Activated effector memory CD4-positive, alpha-beta T cell treated with Interleukin-2 at 50 U/mL for 16 hours (primary cell): ENCODE measurements around the gene PPARA.
A peak's percentile ranks its signal among the peaks of the same experiment; 100 is the strongest.

ENCODE experiments used
- DNase-seq: peaks from one replicate; pipeline ENCODE4 v3.0.0-alpha.2; 2020

The PPARA gene

DNA sequence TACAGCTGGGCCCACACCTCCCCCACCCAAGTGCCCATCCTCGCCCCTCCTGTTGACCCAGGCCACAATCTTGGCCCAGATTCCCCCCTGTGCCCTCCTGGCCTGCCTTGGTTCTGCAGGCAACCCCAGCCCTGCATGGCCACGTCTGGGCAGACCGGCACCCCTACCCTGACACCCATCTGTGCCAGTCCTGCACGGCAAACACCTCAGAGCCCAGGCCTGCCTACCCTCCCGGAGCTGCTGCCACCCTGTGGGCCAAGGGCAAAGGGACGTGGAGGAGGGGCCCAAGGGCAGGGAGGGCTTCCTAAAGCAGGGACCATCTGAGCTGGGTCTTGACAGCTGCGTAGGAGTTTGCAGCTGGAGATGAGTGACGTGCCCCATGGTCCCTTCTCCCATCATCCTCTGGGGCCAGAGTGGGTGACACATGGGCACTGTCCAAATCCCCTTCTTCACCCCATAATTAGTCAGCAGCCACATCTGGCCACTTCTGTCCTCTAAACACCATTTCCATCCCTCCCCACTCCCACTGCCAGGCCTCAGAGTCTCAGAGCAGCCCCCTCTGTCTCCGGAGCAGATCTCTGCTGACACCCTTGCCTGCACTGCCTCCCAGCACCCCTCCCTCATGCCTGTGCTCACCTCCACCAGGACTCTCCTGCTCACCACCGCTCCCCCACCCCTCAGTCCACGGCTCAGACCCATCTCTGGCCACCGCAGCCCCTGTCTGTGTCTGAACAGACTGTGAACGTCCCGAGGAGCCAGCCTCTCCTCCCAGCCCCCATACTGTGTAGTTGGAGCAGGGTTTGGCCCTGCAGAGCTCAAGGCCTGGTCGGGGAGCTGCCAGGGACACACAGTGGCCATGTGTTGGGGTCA is 35.6 kb upstream of the PPARA start:
- DNase-seq, result no peak

DNA sequence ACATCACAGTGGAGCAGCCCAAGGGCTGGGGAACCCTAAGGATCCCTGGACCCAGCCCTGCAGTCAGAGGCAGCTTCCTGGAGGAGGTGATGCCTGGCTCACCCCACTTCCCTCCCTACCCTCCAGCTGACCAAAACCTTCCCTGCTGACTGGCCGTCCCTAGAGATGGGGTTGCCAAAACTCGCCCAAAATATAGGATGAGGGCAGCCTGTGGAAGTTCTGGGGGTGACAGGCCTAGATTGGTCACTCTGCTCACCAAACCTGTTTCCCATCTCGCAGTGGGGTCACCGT is 35.0 kb upstream of the PPARA start:
- no peak for DNase-seq

DNA sequence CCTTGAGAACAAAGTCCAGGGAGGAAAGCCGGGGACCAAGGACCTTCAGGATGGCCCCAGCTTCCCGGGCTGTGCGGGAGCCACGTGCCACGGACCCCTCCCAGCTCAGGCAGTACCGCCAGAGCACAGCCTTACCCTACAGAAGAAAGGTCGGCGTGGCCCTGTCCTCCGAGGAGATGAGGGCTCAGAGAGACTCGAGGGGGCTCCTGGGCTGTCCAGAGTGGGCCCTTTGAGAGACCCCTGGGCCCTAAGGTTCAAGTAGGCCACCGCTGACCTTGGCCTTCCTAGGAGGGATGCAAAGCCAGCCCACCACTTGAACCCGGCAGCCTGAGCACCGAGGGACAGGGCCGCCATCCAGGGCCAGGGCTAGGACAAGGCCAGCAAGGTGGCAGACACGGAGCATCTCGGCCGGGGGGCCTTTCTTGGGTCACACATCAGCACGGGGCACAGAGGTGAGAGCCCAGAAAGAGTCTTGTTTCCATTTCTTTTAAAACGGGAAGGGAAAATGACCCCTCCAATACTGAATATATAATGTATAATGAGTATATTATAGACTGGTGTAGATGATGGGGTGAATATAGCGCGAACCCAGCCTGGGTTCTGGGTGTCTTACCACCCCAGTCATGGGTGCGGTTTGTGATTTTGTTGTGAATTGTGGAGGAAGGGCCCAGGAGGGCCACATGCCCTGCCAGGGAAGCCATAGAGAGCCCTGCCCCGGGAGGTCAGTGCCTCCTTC is 34.4 kb upstream of the PPARA start:
- DNase-seq, result no peak

DNA sequence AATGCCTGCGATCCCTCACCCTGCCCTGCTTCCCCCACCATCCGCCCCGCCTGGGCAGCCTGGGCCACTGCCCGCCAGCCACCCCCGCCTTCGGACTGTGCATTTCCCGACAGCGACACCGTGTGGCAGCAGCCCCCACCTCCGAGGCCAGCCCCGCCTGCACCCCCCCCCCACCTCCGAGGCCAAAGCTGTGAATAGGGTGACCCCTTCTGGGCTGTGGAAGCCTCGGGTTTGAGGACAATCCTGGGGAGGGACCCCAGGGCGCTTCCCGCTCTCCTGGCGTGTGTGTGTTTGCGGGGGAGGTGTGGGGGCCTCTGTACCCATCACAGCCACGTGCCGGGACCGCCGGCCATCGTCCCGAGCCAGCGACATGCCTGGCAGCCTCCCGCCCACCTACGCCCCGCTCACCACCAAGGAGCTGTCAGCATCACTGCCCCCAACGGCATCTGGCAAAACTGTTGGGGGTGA is 33.8 kb upstream of the PPARA start:
- DNase-seq, result peak; percentile 72

DNA sequence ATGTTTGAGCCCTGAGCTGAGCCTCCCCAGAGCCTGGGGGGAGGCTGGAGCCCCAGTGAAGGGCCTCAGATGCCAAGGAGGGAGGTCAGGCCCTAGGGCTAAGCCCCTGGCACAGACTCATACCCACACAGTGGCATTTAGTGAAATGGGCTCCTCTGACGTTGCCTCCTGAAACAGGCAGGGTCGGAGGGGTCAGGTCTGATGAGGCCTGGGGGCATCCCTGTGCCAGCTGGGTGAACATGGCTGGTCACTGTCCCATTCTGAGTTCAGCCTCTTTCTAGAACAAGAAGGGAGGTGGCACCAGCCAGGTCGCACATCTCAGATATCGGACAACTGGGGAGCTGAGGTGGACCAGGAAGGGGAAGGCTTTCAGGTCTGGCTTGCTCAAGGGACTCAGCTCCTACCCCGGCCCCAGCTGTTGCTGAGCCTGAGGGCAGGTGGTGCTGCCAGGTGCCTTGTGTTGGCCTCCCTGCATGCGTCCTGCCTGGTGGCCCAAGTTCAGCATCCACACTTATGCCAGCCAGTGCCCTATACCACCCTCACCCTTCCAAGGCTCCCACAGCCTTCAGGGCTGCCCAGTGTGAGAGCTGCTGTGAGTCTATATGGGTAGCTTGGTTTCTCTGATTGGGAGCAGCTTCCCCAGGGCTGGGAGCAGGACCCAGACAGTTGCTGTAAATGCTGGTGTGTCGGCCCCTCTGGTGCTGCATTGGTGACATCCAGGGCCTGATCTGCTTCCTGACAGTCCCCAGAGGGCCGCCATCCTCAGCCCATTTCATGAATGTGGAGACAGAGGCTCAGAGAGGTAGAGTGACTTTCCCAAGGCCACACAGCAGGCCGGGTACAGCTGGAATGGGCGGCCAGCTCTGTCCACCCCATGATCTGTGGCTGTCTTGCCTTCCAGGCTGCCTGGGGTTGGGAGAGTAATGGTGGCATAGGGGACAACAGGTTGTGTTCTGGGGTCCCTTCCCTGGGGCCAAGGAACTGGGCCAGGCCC is 32.8 kb upstream of the PPARA start:
- DNase-seq, result no peak

DNA sequence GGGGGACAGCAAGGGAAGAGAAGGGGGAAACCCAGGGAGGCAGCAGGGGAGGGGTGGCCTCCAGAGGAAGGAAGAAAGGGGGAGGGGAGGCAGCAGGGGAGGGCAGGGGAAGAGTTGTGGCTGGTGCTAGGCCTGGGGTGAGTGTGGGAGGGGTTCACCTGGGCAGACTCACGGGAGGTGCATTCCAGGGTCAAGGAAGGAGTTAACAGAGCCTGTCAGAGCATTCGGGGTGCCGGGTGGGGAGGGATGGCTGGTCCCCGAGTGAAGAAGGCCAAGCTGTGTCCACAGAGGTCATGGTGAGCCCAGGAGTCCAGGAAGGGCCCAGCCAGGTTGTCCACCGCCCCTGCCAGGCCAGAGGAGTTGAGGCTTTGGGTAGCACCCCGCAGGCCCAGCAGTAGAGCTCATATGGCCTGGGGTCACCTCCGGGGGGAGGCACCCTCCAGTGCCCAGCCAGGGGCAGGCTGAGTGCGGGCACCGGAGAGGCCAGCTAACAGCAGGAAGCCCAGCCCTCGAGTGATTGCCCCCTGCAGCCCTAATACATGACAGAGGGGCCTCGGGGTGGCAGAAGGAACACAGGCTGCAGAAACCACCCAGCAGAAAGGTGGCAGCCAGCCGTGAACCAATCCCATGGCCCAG is 31.1 kb upstream of the PPARA start:
- DNase-seq, result no peak

DNA sequence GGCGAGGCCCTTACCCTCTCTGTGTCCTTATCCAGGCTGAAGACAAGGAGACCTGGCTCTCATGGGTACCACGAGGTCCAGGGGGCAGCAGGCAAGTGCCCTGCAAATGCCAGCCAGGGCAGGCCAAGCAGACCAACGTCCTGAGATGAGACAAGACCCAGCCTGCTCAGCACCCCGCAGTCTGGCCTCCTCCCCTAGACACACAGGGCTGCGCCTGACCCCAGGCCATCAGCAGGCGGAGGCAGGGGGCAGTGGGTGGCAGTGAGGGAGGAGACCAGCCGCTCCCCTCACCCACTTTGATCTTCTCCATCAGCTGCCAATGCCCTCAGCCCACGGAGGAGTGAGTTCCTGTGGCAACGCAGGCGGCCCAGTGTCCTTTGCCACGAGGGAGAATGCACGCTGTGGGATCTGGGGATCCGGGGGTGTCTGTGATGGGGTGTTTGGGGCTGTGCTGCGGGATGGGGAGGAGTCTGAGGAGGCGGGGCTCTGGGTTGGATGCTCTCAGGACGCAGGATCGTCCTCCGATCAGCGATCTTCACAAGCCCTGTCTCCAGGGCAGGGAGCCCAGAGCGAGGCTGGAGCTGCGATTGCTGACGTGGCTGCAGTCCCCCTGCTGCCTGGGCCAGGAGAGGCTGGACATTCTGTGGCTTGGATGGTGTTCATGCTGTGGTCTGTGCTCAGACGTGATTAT is 30.5 kb upstream of the PPARA start:
- no peak for DNase-seq

DNA sequence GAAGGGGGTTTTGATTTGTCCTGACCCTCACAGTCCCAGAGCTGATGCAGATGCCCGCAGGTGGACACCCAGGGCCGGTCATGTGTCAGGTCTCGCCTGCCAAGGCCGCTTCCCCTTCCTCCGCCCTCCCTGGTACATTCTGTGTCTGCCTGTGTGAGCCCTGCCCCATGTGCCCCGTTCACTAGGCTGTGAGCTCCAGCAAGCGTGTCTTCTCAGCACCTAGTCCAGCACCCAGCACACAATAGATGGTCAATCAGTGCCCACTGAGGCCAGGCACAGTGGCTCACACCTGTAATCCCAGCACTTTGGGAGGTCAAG is 29.9 kb upstream of the PPARA start:
- no peak for DNase-seq

DNA sequence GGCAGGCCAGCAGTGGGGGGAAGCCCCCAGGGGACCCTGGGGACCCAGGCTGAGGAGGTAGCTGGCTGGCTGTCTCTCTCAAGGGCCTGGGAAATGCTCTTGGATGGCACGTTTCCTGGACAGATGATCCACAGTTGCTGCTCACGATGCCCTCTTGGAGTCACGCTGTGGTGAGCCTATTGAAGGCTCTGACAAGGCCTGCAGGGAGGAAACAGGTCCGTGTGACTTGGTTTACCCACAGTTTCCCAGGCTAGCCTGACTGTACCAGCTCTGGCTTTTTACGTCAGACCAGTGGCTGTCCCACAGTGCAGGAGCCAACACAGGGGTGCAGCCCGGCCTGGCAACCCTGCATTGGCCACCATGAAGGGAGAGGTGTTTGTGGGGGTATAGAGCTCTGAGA is 29.2 kb upstream of the PPARA start:
- no peak for DNase-seq

DNA sequence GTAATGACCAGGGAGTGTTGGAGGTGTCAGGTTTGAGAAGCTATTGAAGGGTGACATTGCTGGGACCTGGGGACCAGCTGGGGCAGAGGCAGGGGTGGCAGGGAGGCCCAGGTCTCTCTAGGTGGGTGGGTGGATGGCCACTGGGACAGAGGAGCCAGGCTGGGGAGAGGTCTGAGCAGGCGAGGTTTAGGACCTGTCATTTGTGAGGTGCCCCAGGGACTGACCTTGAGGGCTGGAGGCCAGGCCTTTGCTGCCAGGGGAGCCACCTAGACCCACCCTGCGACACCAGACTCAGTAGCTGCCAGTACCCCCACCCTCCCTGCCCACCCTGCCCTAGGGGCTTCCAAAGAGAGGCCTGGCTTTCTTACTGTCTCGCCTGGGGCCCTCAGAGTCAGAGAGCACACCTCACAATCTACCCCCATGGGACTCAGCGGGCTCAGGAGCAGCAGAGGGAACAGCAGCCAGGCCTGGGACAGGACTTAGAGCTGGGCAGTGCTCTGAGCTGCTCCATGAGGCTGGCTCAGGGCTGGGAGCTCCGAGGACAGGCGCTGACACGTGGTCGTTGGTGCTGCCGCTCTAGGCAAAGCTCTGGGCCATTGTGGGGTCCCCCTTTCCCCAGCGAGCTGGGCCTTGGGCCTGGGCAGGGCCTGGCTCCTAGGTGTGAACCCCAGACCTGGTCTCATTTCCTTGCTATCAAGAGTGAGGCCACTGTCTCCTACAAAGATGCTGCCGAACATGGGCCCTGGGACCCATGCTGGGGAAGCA is 28.6 kb upstream of the PPARA start:
- DNase-seq, result no peak

DNA sequence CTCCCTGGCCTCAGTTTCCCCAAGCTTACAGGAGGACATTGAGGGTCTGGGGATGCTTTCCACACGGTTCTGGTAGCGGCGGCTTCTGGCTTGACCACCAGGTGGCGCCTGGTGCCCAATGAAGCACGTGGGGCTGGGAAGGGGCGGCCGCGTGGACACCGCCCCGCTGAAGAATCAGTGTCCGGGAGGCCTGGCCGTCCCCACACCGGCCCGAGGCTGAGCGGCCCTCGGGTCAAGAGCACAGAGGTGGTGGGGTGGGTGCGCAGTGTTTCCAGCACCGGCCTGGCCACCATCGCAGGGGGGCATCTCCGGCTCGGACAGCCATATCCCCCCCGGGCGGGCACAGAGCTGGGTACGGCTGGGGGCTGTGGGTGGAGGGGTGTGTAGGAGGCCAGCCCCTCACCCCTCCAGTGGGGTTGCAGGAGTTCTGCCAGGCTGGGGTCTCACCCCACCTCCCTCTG is 27.8 kb upstream of the PPARA start:
- DNase-seq, result peak; percentile 47

DNA sequence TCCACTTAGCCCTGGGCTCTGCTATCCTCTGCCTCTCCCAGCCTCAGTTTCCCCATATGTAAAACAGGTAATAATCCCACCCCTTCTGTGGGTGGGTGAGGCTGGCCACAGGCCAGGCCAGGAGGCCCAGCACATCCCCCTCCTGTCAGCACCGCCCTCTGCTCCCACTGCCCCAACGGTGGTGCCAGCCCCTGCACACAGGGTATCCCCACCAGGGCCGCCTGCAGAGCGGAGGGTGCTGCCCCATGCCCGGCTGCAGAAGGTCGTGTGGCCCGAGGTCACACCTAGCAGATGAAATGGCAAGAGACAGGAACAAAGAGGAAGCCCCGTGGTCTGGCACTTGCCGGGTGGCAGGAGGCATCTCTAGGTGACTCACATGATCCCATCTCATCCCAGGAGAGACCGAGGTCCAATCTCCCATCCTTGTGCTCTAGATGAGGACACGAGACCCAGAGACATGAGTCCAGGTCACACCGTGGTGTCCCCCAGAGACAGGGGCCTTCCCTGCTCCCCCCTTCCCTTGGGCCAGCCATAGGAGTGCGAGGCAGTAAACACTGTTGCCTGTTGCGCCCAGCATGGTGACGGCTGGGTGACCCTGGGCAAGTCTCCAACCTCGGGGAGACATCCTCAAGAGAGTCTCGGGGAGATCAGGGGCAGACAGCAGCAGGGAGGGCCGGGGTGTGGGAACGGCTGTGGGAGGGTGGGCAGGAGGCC is 27.2 kb upstream of the PPARA start:
- DNase-seq, result no peak

DNA sequence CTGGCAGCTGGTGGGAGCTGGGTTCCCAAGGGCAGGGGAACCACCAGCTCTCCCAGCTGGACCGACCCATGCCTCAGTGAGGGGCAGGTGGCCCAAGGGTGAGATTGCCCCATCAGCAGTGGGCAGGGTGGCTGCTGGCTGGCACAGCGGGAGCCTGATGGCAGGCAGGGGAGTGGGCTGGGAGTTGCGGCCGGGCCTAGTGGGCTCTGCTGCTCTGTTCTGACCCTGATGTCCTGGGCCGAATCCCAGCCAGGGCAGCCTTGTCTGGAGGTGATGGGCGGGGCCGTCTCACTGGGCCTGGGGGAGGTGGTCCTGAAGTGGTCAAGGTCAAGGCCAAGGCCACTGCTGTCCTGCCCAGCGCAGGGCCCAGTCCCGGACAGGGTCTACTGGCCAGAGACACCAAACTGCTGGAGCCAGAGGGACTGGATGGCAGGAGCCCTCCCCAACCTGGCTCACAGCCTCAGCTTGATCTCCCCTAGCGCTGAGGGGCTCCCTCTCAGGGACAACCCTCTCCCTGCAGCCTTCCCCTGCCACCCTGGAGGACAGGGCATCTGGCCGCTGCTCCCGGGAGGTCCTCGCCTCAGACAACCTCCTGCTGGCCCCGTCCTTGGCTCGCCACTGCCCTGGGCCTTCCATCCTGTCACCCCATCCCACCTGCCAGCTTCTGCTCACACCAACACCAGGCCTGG is 26.5 kb upstream of the PPARA start:
- DNase-seq, result no peak

DNA sequence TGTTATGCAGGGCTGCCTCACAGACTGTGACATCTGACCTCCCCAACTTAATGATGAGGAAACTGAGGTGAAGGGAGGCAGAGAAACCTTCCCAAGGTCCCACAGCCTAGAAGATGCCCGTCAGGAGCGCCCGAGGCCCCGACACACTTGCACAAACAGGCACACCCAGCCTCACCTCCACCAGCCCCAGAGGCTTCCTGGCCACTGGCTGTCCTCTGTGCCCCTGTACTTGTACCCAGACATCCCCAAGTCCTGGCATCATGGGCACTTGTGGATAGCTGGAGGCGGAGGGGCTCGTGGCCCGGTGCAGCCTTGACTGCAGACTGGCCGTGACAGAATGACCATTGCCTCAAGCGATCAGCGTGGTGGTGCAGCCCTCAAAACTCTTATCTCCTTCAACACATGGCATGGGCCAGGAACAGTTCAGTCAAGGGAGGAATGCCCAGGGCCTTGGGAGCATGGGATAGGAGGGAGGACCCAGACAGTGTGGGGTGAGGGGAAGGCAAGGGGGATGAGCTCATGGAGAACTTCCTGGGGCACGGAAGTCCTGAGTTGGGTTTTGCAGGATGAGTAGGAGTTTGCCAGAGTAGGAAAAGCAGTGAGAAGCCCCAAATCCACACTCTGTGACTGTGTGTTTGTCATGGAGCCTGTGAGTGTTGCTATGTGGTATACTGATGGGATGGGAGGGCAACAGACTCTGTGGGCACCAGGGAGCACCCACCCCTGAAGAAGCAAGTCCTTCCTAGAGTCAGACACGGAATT is 25.8 kb upstream of the PPARA start:
- DNase-seq, result no peak

DNA sequence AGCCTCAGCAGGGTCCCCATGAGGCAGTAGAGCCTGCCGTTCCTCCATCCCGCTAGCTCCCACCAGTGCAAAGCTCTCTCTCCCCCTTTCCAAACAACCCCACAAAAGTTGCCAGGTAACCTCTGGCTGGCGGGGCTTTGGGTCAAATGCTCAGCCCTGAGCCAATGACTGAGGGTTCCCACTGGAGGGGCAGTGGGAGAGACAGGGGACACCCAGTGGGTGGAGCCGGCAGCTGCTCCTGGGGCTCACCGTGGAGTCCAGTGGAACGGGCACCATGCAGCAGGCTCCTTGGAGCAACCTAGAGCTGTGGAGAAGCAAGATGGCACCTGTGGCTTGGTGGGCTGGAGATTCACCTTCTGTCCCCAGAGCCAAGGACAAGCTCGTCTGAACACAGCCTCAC is 25.0 kb upstream of the PPARA start:
- DNase-seq, result no peak

DNA sequence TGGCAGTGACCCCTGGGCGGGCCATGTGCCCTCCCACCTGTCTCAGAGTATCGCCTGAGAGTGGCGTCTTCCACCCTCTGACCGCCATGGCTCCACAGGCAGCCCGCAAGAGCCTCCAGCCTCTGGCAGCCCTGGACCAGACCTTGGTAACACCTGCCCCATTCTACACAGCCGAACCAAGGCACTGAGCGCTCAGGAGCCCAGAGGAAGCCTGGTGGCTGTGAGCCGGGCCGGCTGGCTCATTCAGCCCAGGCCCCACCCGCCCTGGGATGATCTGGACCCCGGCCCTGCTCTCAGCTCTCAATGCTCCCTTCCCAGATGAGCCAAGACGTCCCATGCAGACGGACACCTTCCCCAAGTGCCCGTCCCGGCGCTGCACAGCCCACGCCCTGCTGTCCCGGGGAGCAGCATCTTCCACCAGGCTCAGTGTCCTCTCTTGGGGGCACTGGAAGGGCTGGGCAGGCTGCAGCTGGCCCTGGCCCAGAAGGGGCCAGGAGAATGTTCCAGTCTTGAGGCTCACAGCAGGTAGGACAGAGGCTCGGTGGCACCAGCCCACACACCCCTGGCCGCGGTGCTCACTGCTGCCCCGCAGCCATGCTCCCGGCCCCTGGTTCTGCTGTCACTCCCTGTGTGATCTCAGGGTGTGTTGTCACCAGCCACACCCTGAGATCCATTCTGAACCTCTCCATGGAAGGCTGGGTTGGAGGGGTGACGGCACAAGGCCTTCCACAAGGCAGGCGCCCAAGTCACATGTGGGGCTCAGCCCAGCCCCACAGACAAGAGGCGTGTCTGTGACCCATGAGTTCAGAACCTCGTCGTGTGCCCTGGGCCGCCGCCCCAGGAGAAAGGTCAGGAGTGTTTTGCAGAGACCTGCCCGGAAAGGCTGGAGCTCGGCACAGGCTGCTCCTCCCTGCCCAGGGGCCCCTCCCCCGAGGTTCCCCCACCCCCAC is 24.2 kb upstream of the PPARA start:
- DNase-seq, result no peak

DNA sequence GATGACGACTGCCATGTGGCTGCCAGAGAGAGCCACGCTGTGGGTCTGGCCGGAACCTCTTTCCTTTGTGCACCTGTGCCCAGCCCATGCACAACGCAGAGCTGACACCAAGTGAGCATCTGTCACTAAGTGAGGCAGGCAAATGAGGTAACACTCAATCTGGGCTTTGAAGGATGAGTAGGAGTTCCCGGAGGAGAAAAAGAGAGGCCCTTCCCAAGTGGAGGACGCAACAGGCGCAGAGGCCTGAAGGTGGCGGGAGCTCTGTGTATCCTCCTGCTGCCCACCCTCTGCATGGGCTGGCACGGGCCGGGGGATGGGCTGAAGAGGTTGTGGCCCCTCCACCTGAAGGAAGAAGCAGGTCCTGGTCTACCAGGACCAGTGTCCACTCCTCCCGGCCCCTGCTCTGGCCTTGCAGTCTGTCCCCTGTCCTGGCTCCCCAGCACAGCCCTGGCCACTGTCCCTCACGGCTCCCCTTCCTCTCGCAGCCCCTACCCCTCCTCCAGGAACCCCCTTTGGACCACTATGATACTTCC is 23.4 kb upstream of the PPARA start:
- no peak for DNase-seq

DNA sequence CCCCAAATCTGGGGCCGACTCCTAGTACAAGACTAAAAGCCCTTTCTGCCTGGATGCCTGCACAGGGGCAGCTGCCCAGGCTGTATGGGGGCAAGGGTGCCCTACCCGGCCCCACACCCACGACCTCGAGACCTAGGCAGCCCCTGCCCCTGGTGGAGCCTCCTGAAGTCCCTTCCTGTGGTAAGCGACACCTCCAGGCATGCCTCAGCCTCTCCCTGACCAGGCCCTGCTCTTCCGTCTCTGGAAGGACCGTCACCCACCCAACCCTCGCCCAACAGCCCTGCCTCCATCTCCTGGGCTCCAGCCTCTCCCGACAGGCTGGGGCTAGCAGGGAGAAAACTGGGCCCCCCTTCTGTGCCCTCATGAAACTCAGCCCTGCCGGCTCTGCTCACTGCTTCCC is 22.8 kb upstream of the PPARA start:
- no peak for DNase-seq
